Upper lobe of left lung (tissue), 4 donors: ENCODE measurements around the gene NELFE.
"Not testable (repeated sequence)": the region's sequence is repeated elsewhere in the genome, so short reads cannot be mapped to it uniquely, and the experiment has no call there.

Experiments used
- POLR2A ChIP-seq, 4 donors: fragments of 450-650 bp; IDR thresholded peaks; one replicate each; pipeline ENCODE4 v1.5.1; 2016 to 2017; ENCODE audit warnings: antibody characterized with exemption in 4 of 4, mild to moderate bottlenecking in 2 of 4
- POLR2AphosphoS5 ChIP-seq, 2 donors: sonication (generic); formaldehyde crosslinking; IDR thresholded peaks; one replicate each; pipeline ENCODE4 v1.5.1; 2017; ENCODE audit warnings: antibody characterized with exemption in 2 of 2
- TF ChIP-seq, protein P1 (sequence below), 6 experiments: fragments of 450-650 bp in 4 of 6; fragments of 200-600 bp in 2 of 6; sonication (generic) in 2 of 6; IDR thresholded peaks; one replicate each; pipeline ENCODE4 v1.5.1; 2016 to 2019; ENCODE audit warnings: antibody characterized with exemption in 6 of 6

DNA sequence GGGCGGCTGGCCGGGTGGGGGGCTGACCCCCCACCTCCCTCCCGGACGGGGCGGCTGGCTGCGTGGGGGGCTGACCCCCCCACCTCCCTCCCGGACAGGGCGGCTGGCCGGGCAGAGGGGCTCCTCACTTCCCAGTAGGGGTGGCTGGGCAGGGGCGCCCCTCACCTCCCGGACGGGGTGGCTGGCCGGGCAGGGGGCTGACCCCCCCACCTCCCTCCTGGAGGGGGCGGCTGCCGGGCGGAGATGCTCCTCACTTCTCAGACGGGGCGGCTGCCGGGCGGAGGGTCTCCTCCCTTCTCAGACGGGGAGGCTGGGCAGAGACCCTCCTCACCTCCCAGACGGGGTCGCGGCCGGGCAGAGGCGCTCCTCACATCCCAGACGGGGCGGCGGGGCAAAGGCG is 17.3 kb upstream of the NELFE start:
- TF ChIP-seq, protein P1, sequence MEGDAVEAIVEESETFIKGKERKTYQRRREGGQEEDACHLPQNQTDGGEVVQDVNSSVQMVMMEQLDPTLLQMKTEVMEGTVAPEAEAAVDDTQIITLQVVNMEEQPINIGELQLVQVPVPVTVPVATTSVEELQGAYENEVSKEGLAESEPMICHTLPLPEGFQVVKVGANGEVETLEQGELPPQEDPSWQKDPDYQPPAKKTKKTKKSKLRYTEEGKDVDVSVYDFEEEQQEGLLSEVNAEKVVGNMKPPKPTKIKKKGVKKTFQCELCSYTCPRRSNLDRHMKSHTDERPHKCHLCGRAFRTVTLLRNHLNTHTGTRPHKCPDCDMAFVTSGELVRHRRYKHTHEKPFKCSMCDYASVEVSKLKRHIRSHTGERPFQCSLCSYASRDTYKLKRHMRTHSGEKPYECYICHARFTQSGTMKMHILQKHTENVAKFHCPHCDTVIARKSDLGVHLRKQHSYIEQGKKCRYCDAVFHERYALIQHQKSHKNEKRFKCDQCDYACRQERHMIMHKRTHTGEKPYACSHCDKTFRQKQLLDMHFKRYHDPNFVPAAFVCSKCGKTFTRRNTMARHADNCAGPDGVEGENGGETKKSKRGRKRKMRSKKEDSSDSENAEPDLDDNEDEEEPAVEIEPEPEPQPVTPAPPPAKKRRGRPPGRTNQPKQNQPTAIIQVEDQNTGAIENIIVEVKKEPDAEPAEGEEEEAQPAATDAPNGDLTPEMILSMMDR (IDR thresholded peaks at IDR 0.05) = not testable (repeated sequence)
- TF ChIP-seq POLR2A, POLR2AphosphoS5 (IDR thresholded peaks at IDR 0.05): not testable (repeated sequence)
